Activated CD8-positive, alpha-beta memory T cell treated with anti-CD3 and anti-CD28 coated beads for 48 hours (primary cell): ENCODE results near the gene MAPKBP1.

Source experiments
- DNase-seq, 3 experiments: peaks; one replicate each; pipeline ENCODE4 v3.0.0-alpha.2; 2020; ENCODE audit warnings: low read depth in 2 of 3, low spot score in 2 of 3

MAPKBP1 gene

GRCh38 chr15:41824062-41824745 lies 49.9 kb downstream of the MAPKBP1 start:
- DNase-seq: no peak

- no peak for DNase-seq
These were observed 50.9 kb downstream of the MAPKBP1 start for GRCh38 chr15:41825145-41825544.

GRCh38 chr15:41825572-41826535 lies 51.6 kb downstream of the MAPKBP1 start:
- no peak for DNase-seq

GRCh38 chr15:41827290-41827879 lies 53.1 kb downstream of the MAPKBP1 start:
- DNase-seq: no peak

- DNase-seq: peak; percentile 81 to 98 (median 96)
These were observed 53.9 kb downstream of the MAPKBP1 start, which contains the start of gene JMJD7 for GRCh38 chr15:41827880-41828806. TSS of gene JMJD7 (plus strand) at chr15:41828092. CDS start at chr15:41828125, 33 bp downstream.

GRCh38 chr15:41828807-41829141 lies 54.5 kb downstream of the MAPKBP1 start:
- DNase-seq: no peak

- DNase-seq: no peak
These were observed 55.8 kb downstream of the MAPKBP1 start for GRCh38 chr15:41829959-41830646.

GRCh38 chr15:41831291-41831690 lies 57.0 kb downstream of the MAPKBP1 start:
- peak in 1 of 3 experiments; percentile 24 for DNase-seq

GRCh38 chr15:41832208-41832607 lies 57.9 kb downstream of the MAPKBP1 start:
- DNase-seq: no peak

- no peak for DNase-seq
These were observed 58.6 kb downstream of the MAPKBP1 start for GRCh38 chr15:41832875-41833274.

- no peak for DNase-seq
These were observed 59.8 kb downstream of the MAPKBP1 start for GRCh38 chr15:41834096-41834495.

- no peak for DNase-seq
These were observed 61.8 kb downstream of the MAPKBP1 start for GRCh38 chr15:41836073-41836472.

- DNase-seq: no peak
These were observed 62.6 kb downstream of the MAPKBP1 start for GRCh38 chr15:41836713-41837454.

- no peak for DNase-seq
These were observed 64.2 kb downstream of the MAPKBP1 start, which contains the start of gene PLA2G4B for GRCh38 chr15:41838400-41838897. TSS of gene PLA2G4B (plus strand) at chr15:41838847. CDS start at chr15:41838914, 67 bp downstream.

- no peak for DNase-seq
These were observed 65.7 kb downstream of the MAPKBP1 start for GRCh38 chr15:41839781-41840491.

- DNase-seq: no peak
These were observed 66.4 kb downstream of the MAPKBP1 start for GRCh38 chr15:41840673-41841072.

- DNase-seq: no peak
These were observed 66.8 kb downstream of the MAPKBP1 start for GRCh38 chr15:41841131-41841530.

GRCh38 chr15:41842229-41842628 lies 67.9 kb downstream of the MAPKBP1 start:
- no peak for DNase-seq
